NCI-H2081 (cell line): Measurements from ENCODE around the gene PLAC8.
"Not testable (repeated sequence)": the region's sequence is repeated elsewhere in the genome, so short reads cannot be mapped to it uniquely, and the experiment has no call there.

Experiments
- DNase-seq, 2 experiments: peaks; one replicate each; lab custom pipeline; 2025; lab: John Stamatoyannopoulos, UW

The PLAC8 gene

GRCh38 chr4:83067058-83067639 is 47.4 kb downstream of the PLAC8 start:
- DNase-seq = no peak

DNA sequence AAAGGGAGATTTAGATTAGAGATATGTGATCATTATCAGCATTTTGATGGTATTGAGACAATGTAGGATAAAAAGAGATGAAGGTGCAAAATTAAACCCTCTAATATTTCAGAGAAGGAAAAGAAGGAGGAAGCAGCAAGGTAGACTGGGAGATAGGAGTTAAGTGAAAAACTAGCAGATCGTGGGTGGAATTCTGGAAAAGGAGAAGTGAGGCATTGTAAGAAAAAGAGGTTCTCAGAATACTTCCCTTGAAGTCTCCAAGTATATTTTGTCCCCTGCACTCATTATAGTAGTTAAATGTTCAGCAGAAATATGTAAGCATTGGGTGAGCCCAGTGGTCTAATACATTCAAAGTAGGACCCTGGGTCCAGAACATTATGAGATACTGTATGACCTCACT is 49.3 kb downstream of the PLAC8 start:
- DNase-seq = no peak

DNA sequence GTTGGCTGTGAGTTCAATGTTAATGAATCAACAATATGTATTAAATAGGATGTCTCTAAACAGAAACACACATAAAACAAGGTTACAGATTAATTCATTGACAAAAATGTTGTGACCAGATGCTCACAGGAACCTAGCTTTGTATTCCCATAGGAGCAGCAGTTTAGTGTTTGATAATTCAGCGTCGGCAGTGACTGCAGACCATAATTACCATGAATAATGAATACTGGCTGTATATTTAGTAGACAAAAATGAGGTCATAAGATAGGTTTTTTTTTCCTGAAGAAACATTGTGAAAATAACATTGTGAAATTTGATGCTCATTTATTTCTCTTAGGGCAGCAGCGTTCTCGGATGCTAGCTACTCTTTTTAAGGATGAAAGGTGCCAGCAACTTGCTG is 51.8 kb downstream of the PLAC8 start:
- DNase-seq = peak in 1 of 2 experiments; percentile 72

DNA sequence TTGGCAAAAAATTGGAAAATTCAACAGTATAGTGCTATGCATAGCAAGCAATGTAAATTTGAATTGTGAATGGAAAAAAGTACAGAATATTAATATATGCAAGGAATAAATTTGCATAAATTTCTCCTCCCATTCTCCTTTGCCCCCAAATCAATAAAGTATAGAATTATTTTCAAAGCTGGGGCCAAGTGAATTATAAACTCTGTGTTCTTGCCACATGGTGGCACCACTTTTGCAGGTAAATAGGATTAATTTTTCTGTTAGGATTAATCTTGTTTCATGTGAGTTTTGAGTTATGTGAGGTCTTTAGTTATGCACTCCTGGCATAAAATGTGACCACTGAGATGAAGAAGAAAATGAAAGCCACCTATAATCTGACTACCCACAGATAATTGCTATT is 59.6 kb downstream of the PLAC8 start:
- DNase-seq = no peak

DNA sequence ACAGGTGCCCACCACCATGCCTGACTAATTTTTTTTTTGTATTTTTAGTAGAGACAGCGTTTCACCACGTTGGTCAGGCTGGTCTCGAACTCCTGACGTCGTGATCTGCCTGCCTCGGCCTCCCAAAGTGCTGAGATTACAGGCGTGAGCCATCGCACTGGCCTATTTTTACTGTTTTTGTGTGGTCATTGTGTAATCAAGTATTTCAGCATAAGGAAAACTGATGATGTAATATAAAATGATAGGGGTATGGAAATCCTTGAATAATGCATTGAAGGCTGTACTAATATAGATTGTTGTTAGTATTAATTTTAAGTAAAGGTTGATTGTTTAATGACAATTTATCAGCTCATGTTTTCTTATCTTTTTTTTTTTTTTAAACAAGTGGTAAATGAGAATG is 65.7 kb downstream of the PLAC8 start:
- not testable (repeated sequence) for DNase-seq

GRCh38 chr4:83046693-83047473 is 67.6 kb downstream of the PLAC8 start:
- DNase-seq = no peak

GRCh38 chr4:83043801-83044407 is 70.6 kb downstream of the PLAC8 start:
- no peak for DNase-seq

GRCh38 chr4:83043157-83043556 is 71.4 kb downstream of the PLAC8 start:
- not testable (repeated sequence) for DNase-seq

GRCh38 chr4:83040269-83040668 is 74.3 kb downstream of the PLAC8 start:
- DNase-seq = no peak
